Endothelial cell of umbilical vein (primary cell): ENCODE measurements around the gene SPPL3.

Experiments
- CTCF ChIP-seq, 2 donors: IDR thresholded peaks; 1 replicate in 1 of 2; 2 replicates in 1 of 2; pipeline ENCODE4 v1.5.1; 2011; ENCODE audit warnings: low read length in 2 of 2, mild to moderate bottlenecking in 2 of 2, moderate library complexity in 2 of 2, control low read depth in 1 of 2, inconsistent platforms in 1 of 2, low read depth in 1 of 2; ENCODE audit not compliant: insufficient read depth in 1 of 2; ENCODE audit errors: extremely low read depth in 1 of 2
- GATA2 ChIP-seq: IDR thresholded peaks from 2 replicates; pipeline ENCODE4 v1.7.0; 2011; ENCODE audit warnings: low read depth, mild to moderate bottlenecking, moderate library complexity, mixed read lengths, low read length; ENCODE audit not compliant: insufficient read length, insufficient read depth
- MAX ChIP-seq: IDR thresholded peaks from 2 replicates; pipeline ENCODE4 v1.6.1; 2011; ENCODE audit not compliant: insufficient read depth, insufficient read length
- POLR2A ChIP-seq: IDR thresholded peaks from 2 replicates; pipeline ENCODE4 v1.6.1; 2012; ENCODE audit warnings: low read depth, mild to moderate bottlenecking, control low read depth, low read length

GRCh38 chr12:120922279-120922678 is 18.1 kb upstream of the SPPL3 start:
- TF ChIP-seq POLR2A (no peak), GATA2 (no peak), CTCF (IDR thresholded peaks at IDR 0.05; ENCODE audit: extremely low read depth in 1 of 2, insufficient read depth in 1 of 2, low read depth in 1 of 2, low read length in 2 of 2) (no peak), MAX (no peak)
